ENCODE data around the gene STRA8.

GRCh38 chr7:135213831-135214230 is 19.8 kb upstream of the STRA8 start:
- TF ChIP-seq POLR2A (IDR thresholded peaks at IDR 0.05) (no peak), POLR2AphosphoS5 (IDR thresholded peaks at IDR 0.05; ENCODE audit: insufficient read depth in 1 of 2, low read depth in 1 of 2) (no peak), CTCF (IDR thresholded peaks at IDR 0.05) (no peak)

All from vagina (tissue), 2 donors.